Heart left ventricle (tissue), 16 donors: ENCODE data around the gene KIAA0825. TPM values are rescaled to one million over a fixed set of nuclear protein-coding genes. Genes with fewer than 3 reads are reported as not detected.

ENCODE experiments used
- ATAC-seq, 4 donors: fragments of 200-7000 bp; cut with Tn5 transposase; one replicate each; pipeline ENCODE4 v1.9.1; 2020 to 2022; ENCODE audit warnings: moderate library complexity in 4 of 4, mild to moderate bottlenecking in 3 of 4, moderate number of reproducible peaks in 1 of 4
- DNase-seq, 5 donors: peaks; one replicate each; pipeline ENCODE4 v3.0.0-alpha.2; 2020
- H3K27ac ChIP-seq, 12 donors: fragments of 200-600 bp; sonication (generic) in 4 of 12; one replicate each; pipeline versions ENCODE4 v1.5.0 to v1.8.0; 2016 to 2022; ENCODE audit warnings: mild to moderate bottlenecking in 2 of 12
- H3K27me3 ChIP-seq, 9 donors: fragments of 200-600 bp; sonication (generic) in 2 of 9; one replicate each; pipeline versions ENCODE4 v1.5.1 to v1.8.0; 2016 to 2022; ENCODE audit warnings: mild to moderate bottlenecking in 3 of 9
- H3K36me3 ChIP-seq, 9 donors: fragments of 200-600 bp; sonication (generic) in 2 of 9; one replicate each; pipeline versions ENCODE4 v1.5.0 to v1.8.0; 2018 to 2022; ENCODE audit warnings: mild to moderate bottlenecking in 2 of 9
- H3K4me1 ChIP-seq, 12 donors: fragments of 200-600 bp; sonication (generic) in 4 of 12; one replicate each; pipeline versions ENCODE4 v1.5.0 to v1.8.0; 2016 to 2022; ENCODE audit warnings: mild to moderate bottlenecking in 3 of 12
- H3K4me3 ChIP-seq, 12 donors: fragments of 200-600 bp; sonication (generic) in 4 of 12; one replicate each; pipeline versions ENCODE4 v1.5.0 to v1.8.0; 2017 to 2022; ENCODE audit warnings: mild to moderate bottlenecking in 9 of 12, moderate library complexity in 4 of 12
- H3K9me3 ChIP-seq, 12 donors: fragments of 200-600 bp; sonication (generic) in 4 of 12; one replicate each; pipeline versions ENCODE4 v1.5.0 to v1.8.0; 2016 to 2022; ENCODE audit warnings: mild to moderate bottlenecking in 1 of 12
- CTCF ChIP-seq, 12 donors: fragments of 200-600 bp; sonication (generic) in 4 of 12; IDR thresholded peaks; one replicate each; pipeline versions ENCODE4 v1.5.0 to v1.8.0; 2018 to 2022; ENCODE audit warnings: antibody characterized with exemption in 12 of 12, mild to moderate bottlenecking in 5 of 12
- POLR2A ChIP-seq, 2 donors: fragments of 450-650 bp; IDR thresholded peaks; one replicate each; pipeline ENCODE4 v1.6.1; 2017; ENCODE audit warnings: antibody characterized with exemption in 2 of 2, mild to moderate bottlenecking in 2 of 2, moderate library complexity in 2 of 2
- WGBS, 4 donors: extraction: QIAGEN DNeasy Blood & Tissue Kit in 2 of 4; methylation state at CpG; one replicate each; pipeline versions ENCODE4 v1.1.5 to v1.1.7; 2013 to 2018; 5-methylcytosine and 5-hydroxymethylcytosine counted together
- intact Hi-C, 10 donors: fragments of 100-400 bp; cut with DNase I; formaldehyde crosslinking; loops; one replicate each; pipeline versions ENCODE4 v1.11.1 to v1.14.2; 2022
- polyA plus RNA-seq, 2 donors: library from polyadenylated mRNA; stranded (reverse); fragments of 200-250 nt; gene quantifications; one replicate each; pipeline ENCODE4 v1.2.3, GENCODE V29; 2013
- total RNA-seq, 9 donors: library from RNA; depleted of rRNA in 2 of 9; stranded (reverse); fragments of >200 nt in 2 of 9; fragmentation: NEBNext Ultra II Directional in 3 of 9; extraction: Animal tissue kit (Norgen Biotek cat#: 25700) in 3 of 9; gene quantifications; one replicate each; pipeline versions ENCODE4 v1.1.0 to v1.2.4, GENCODE V29; 2016 to 2023
- donor health status: ischemic (EF 13 %, LVEDD 7.1; RV severe dilation, severe dysfunction).
- donor health status: healthy with polysubstance abuse.
- donor health status: DM: no; HTN: yes; CAD: no.
- donor health status: DM: no; HTN: no; CAD: no.
- donor health status: ischemic (EF 25% LVEDD 6.9; RV normal size, moderate dysfunction).
- donor health status: ischemic (EF 25% LVEDD 5.7; RV mildly dilated, moderate dysfunction).
- donor health status: healthy.
- donor health status: DM: yes; HTN: yes; CAD: no.
- donor health status: ischemic (EF 35%, LVEDD 5.7; RV mildly dilated, moderate dysfunction).
- donor health status: nonischemic (EF 11% LVEDD 7.7; RV severe dilation, severe dysfunction).
- donor health status: DM: yes; HTN: yes; CAD: no.
- donor health status: PGD.
- donor health status: ischemic (EF 29% LVEDD 5.4; RV normal size, mild dysfunction).
- donor health status: nonischemic (EF 23%, LVEDD 6.1; RV moderate dilation, normal function).

KIAA0825 gene
- total and polyA plus RNA-seq, 11 donors = 0.27 to 4.1 (median 2.4) TPM

GRCh38 chr5:94467954-94468930, 150.2 kb downstream of the KIAA0825 start:
- Histone ChIP-seq H3K4me1 (no peaks in the 10 kb centered on the region), H3K36me3 (peaks cover 0 to 13% (median 0%) of the 10 kb centered on the region in 9 donors), H3K27me3 (no peaks in the 10 kb centered on the region), H3K9me3 (no peaks in the 10 kb centered on the region), H3K4me3 (no peak overlapping the region), H3K27ac (no peak overlapping the region)
- WGBS, 4 donors = 92 to 95% (median 94%) methylated on average over 5 of the region's 5 CpGs
- TF ChIP-seq CTCF (IDR thresholded peaks at IDR 0.05) (no peak), POLR2A (IDR thresholded peaks at IDR 0.05) (no peak)
- ATAC-seq (no peak), DNase-seq (no peak)
- intact Hi-C loops = no loop called here

- no peaks in the 10 kb centered on the region for H3K4me1 ChIP-seq
- H3K27me3 ChIP-seq = no peaks in the 10 kb centered on the region
- no peak overlapping the region for H3K27ac ChIP-seq
- DNase-seq = no peak
- no peak overlapping the region for H3K4me3 ChIP-seq
- 89 to 92% (median 92%) methylated on average over 3 of the region's 3 CpGs for WGBS, 4 donors
- TF ChIP-seq POLR2A (IDR thresholded peaks at IDR 0.05) = no peak
- no peak for TF ChIP-seq CTCF (IDR thresholded peaks at IDR 0.05)
- intact Hi-C loops = no loop called here
- ATAC-seq = no peak
- peaks cover 0 to 5% (median 0%) of the 10 kb centered on the region in 9 donors for H3K36me3 ChIP-seq
- H3K9me3 ChIP-seq = no peaks in the 10 kb centered on the region
Observed at GRCh38 chr5:94467346-94467953, 151.0 kb downstream of the KIAA0825 start.

- no peak for ATAC-seq
- TF ChIP-seq CTCF (IDR thresholded peaks at IDR 0.05) = no peak
- TF ChIP-seq POLR2A (IDR thresholded peaks at IDR 0.05) = no peak
- Histone ChIP-seq H3K9me3 (no peaks in the 10 kb centered on the region), H3K27ac (no peak overlapping the region), H3K27me3 (no peaks in the 10 kb centered on the region), H3K4me3 (no peak overlapping the region), H3K36me3 (peaks cover 0 to 5% (median 0%) of the 10 kb centered on the region in 9 donors), H3K4me1 (no peaks in the 10 kb centered on the region)
- 52 to 68% (median 58%) methylated on average over 2 of the region's 2 CpGs for WGBS, 4 donors
- intact Hi-C loops = no loop called here
- DNase-seq = no peak
Observed at GRCh38 chr5:94463739-94464138, 154.7 kb downstream of the KIAA0825 start.

GRCh38 chr5:94461131-94461530, 157.3 kb downstream of the KIAA0825 start:
- no peak overlapping the region for H3K4me3 ChIP-seq
- no peak overlapping the region for H3K27ac ChIP-seq
- H3K4me1 ChIP-seq = no peaks in the 10 kb centered on the region
- no peaks in the 10 kb centered on the region for H3K9me3 ChIP-seq
- H3K36me3 ChIP-seq = peaks cover 0 to 5% (median 0%) of the 10 kb centered on the region in 9 donors
- 91 to 93% (median 93%) methylated on average over 4 of the region's 4 CpGs for WGBS, 4 donors
- H3K27me3 ChIP-seq = no peaks in the 10 kb centered on the region
- intact Hi-C loops = no loop called here
- DNase-seq (no peak), ATAC-seq (no peak)
- no peak for TF ChIP-seq CTCF (IDR thresholded peaks at IDR 0.05)
- no peak for TF ChIP-seq POLR2A (IDR thresholded peaks at IDR 0.05)
